GM23248 (cell line): Measurements from ENCODE around the gene OSBPL6.

Experiments used
- EZH2 ChIP-seq: fragments of 200-600 bp; sonication (generic); IDR thresholded peaks from 2 replicates; pipeline ENCODE4 v1.6.1; 2018; ENCODE audit warnings: antibody characterized with exemption, mild to moderate bottlenecking; ENCODE audit not compliant: insufficient read depth, poor library complexity, severe bottlenecking
- EZH2phosphoT487 ChIP-seq: fragments of 200-600 bp; sonication (generic); IDR thresholded peaks from 2 replicates; pipeline ENCODE4 v1.6.1; 2018; ENCODE audit warnings: antibody characterized with exemption, moderate library complexity, mild to moderate bottlenecking, low read depth; ENCODE audit not compliant: insufficient read depth

- TF ChIP-seq EZH2 (no peak), EZH2phosphoT487 (no peak)
These were observed 201.7 kb downstream of the OSBPL6 start for GRCh38 chr2:178395941-178396570.
